GM21529 (cell line): ENCODE measurements around the gene DEPP1.

Experiments used
- ATAC-seq: cut with Tn5 transposase; IDR thresholded peaks from one replicate; pipeline ENCODE4 v1.9.1; 2021; ENCODE audit not compliant: unreplicated experiment

DEPP1 gene

DNA sequence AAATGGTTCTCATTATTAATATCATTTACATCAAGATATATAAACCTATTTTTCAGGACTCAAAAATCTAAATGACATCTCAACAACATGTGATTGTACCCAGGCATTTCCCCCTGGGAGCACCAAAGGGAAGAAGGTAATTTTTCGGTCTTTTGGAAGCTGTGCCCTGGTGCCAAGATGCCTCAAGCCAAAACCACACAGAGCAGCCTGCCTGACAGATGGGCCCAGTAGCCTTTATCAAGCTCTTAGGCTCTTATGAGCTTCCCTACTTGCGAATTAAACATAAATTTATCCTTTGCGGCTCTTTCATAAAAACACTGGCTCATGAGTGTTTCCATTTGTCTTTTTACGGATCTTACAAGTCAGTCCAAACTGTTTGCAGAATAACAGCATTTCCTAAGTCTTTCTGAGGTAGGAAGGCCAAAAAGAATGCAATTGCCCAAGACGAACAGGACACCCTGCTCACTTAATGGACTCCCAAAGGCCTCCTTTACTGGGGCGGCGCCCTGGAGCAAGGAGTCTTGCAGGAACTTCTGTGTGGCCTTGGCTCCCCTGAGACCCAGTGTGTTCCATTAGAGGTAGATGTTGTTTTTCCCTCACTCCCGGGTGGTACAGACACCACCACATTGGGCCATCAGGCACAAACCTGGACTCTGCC lies 23.1 kb downstream of the DEPP1 start:
- ATAC-seq: no peak

DNA sequence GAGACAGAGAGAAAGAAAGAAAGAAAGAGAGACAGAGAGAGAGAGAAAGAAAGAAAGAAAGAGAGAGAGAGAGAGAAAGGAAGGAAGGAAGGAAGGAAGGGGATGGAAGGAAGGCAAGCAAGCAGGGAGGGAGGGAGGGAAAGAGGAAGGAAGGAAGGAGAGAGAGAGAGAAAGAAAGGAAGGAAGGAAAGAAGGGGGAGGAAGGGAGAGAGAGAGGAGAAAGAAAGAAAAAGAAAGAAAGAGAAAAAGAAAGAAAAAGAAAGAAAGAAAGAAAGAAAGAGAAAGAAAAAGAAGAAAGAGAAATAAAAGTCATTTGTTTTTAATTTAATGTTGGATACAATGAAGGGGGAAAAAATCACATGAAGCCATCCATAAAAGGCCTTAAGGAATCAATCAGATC lies 23.6 kb downstream of the DEPP1 start:
- ATAC-seq: no peak

DNA sequence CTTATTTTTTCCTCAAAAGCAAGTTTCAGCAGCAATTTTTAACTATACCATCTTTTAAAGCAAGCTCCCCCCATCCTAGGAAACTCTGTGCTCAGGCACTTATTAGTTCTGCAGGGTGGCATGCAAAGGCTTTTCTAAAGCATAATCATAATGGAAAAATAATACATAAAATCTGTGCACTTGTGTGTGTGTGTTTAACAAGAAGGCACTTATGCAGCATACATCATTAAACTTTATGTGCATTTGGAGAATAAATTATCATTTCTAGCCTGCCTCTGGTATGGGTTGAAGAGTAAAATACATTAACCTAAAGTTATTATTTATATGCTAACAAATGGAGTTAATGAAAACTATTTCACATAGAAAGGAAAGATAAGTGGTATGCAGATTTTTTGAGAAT lies 24.6 kb downstream of the DEPP1 start:
- no peak for ATAC-seq

DNA sequence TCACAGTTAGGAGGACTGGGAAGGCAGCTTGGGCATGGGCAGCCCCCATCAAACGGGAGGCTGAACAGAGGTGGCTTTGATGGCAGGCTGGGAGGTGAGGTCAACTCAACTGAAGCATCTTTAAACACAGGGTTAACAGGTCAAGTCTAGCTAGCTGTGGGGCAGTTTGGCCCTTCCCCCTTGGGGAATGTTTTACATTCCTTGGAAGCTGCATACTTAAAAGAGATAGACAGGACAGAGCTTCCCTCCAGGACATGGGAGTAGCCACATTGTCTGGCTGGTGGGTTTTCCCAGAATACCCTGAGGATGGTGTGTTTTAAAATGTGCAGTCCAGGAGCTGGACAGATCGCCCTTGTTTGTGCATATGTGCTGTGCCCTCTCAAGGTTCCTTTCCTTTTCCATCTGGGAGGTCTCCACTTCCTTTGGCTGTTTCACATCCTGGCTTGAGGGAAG lies 25.8 kb downstream of the DEPP1 start:
- ATAC-seq: no peak

DNA sequence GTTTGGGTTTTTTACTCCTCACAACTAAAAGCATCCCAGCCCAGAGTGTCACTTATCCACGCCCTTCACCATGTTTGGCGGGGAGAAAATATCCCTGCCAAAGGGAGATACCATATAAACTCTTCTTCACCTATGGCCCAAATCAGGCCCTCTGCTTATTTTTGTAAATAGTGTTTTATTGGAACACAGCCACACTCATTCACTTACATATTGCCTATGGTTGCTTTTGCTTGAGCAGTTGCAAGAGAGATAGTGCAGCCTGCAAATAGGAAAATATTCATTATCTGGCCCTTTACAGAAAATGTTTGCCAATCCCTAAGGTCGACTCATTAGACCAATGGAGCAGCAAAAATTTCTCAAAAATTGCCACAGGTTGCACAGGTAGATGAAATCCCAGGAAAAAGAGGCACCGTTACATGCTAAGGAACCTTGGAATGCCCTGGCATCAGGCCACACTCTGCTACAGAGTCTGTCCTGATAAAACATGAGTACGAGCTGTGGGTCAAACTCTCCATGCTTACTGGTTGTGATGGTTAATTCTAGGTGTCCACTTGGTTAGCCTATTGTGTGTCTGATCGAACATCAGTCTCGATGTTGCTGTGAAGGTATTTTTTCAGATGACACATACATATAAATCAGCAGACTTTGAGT lies 26.9 kb downstream of the DEPP1 start:
- ATAC-seq: no peak

DNA sequence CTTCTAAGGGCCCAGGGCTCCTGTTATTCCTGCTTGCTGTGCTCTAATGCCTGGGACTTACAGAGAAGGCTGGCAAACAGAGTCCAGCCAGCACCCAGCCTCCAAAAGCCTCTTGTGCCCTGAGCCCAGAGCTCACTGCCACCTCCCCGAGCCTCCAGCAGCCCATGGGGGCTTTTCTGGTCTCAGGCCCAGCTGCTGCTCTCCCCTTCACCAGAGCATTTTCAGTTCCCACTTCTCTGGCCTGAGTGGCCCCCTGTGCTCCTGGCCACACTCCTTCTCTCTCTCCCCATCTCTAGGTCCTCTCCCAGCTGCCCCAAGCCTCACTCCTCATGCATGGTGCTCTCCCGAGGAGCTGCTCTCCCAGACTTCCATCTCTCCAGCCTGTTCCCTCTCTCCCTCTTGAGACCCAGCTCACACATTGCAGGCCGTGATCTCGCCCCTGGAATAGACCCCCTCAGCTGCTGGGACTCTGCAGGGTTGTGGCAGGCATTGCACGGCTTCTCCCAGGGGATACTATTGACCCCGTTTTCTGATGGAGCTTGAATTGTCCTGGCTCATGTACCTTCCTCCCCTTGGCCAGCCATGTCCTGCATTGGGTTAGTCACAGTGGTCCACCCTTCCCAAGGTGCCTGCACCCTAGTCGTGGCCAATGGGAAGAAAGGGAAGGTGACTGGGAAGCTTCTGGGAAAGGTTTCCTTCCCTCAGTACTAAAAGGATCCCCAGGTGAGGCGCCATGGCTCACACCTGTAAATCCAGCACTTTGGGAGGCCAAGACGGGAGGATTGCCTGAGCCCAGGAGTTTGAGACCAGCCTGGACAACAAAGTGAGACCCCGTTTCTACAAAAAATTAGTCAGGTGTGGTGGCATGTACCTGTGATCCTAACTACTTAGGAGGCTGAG lies 28.0 kb downstream of the DEPP1 start:
- ATAC-seq: peak; percentile 35

DNA sequence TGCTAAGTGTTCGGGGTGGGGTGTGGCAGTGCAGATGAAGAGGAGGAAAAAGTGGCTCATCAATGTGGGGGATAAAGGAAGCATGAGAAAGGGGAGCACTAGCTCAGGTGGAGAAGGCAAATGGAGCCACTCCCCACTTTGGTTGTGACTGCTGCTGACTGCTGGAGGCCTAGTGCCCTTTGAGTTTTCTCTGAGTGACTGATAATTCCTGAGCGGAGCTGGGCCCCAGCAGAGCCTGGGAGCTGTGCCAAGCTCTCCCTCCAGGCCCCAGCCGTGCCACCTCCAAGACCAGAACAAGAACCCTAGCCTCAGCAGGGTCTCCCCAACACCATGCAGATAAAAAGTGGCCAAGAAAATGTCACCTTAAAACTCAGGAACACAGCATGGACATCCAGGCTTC lies 28.7 kb downstream of the DEPP1 start:
- ATAC-seq: no peak

DNA sequence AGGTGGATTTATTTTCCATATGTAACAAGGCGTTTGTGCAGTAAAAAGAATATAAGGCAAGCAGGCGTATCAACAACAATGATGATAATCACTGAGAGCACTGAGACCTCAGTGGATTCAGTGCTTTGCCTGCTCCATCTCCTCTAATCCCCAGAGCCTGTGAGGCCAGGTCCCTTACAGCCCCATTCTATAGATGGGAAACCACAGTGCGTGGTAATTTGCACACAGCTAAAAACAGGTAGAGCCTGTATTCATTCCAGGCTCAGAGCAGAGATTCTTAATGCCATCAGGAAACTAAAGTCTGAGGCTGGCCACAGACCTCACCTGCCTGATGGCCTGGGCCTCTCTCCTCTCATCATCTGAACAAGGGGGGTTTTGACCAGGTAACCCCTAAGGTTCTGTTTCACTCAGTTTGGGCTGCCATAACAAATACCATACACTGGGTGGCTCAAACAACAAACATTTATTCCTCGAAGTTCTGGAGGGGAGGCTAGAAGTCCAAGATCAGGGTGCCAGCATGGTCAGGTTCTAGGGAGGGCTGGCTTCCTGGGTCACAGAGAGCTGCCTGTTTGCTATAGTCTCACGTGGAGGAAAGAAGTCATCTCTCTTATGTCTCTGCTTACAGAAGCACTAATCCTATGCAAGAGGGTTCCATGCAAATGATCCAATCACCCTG lies 29.3 kb downstream of the DEPP1 start:
- ATAC-seq: no peak

DNA sequence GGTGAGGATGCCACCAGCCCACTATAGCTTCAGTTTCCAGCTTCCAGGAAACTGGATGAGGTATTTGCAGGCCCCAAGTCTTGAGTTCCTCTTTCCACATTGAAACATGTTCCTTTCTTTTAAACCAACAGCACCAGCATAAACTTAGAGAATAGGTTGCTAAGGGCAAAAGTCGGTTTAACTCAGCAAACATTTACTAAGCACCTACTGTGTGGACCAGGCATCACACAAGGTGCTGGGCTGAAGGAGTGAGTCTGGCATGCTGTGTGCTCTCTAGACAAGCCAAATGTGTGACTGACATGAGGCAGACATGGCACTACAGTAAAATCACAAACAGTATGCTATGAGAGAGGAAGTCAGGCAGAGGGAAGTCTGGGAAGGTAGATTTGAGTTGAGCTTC lies 30.0 kb downstream of the DEPP1 start:
- no peak for ATAC-seq

DNA sequence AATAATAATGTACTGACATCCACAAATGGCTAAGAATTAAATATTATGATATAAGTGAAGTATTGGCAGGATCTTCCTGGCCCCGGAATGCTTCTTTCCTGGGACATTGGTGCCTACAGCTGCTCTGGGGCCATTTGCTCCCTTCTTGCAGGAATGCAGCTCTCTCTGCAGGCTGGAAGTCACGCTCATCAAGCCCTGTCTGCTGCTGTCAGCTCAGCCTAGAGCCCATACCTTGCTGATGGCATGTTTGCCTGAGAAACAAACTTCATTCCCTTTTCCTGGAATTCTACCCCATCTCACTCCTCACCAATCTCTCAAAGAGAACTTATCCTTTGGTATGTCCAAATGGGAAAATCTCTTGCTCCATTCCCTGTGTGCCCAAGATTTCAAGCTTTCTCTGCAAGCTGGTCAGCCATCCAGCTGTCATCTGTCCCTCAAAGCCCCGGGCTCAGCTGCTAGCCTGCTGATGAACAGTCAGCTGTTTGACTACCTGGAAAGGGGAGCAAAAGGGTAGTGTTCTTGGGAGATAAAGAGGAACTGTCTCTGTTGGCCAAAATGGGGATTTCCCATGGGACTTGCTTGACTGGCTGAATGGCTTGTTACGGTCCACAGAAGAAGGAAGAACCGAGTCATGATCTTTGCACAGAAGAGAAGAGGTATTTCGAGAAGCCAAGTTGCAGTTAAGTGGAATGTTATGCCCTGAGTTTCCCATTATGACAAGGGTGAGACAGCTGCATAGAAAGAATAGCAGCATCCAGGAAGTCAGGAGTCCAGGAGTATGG lies 31.0 kb downstream of the DEPP1 start:
- ATAC-seq: peak; percentile 69

DNA sequence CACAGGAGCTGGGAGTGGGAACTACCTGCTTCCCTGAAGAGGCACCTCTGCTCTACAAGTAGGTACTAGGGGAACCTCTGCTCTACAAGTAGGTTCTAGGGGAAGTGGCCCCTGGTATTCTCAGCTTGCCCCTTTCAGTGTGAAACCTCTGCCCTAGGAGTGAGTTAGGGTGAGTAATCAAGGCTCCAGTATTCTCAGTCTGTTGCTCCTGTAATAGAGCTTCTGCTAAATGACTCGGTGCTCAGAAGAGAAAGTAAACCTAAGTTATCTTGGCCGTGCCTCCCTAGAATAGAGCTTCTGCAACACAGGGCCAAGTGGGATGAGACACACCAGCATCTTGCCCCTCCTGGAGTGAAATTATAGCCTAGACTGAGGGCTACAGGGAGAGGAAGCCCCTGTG lies 32.4 kb downstream of the DEPP1 start:
- no peak for ATAC-seq

DNA sequence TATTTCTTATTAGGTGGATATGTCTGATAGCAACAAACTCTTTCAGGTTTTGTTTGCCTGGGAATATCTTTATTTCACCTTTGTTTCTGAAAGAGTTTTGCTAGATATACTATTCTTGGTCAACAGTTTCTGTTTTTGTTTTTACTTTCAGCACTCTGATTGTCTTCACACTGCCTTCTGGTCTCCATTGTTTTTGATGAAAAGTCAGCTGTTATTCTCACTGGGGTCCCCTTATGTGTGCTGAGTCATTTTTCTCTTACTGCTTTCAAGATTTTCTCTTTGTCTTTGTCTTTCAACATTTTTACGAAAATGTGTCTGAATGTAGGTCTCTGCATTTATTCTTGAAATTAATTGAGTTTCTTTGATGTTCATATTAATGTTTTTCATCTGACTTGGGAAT lies 34.3 kb downstream of the DEPP1 start:
- no peak for ATAC-seq

DNA sequence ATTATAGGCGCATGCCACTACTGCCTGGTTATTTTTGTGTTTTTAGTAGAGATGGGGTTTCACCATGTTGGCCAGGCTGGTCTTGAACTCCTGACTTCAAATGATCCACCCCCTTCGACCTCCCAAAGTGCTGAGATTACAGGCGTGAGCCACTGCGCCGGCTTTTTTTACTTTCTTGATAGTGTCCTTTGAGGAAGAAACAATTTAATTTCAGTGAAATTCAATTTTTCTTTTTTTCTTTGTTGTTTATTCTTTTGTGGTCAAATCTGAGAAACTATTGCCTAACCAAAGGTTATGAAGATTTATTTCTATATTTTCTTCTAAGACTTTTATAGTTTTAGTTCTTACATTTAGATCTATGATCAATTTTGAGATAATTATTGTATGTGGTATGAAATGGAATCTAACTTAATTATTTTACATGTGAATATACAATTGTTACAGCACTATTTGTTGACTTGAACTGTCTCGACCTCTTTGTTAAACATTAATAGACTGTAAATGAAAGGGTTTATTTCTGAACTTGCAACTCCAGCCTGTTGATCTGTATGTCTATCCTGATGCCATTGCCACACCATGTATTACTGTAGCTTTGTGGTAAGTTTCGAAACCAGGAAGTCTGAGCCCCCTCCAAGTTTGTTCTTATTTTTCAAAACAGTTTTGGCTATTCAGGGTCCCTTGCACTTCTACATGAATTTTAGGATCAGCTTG lies 38.8 kb downstream of the DEPP1 start:
- ATAC-seq: no peak

DNA sequence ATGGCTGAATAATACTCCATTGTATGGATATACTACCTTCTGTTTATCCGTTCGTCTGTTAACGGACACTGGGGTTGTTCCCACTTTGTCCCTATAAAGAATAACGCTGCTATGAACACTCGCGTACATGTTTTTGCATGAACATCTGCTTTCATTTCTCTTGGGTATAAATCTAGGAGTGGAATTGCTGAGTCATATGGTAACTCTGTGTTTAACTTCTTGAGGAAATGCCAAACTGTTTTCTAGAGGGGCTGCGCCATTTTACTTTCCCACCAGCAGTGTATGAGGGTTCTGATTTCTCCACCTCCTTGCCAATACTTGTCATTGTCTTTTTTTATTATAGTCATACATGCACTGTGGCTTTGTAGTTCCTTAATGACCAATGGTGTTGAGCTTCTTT lies 39.7 kb downstream of the DEPP1 start:
- ATAC-seq: no peak

DNA sequence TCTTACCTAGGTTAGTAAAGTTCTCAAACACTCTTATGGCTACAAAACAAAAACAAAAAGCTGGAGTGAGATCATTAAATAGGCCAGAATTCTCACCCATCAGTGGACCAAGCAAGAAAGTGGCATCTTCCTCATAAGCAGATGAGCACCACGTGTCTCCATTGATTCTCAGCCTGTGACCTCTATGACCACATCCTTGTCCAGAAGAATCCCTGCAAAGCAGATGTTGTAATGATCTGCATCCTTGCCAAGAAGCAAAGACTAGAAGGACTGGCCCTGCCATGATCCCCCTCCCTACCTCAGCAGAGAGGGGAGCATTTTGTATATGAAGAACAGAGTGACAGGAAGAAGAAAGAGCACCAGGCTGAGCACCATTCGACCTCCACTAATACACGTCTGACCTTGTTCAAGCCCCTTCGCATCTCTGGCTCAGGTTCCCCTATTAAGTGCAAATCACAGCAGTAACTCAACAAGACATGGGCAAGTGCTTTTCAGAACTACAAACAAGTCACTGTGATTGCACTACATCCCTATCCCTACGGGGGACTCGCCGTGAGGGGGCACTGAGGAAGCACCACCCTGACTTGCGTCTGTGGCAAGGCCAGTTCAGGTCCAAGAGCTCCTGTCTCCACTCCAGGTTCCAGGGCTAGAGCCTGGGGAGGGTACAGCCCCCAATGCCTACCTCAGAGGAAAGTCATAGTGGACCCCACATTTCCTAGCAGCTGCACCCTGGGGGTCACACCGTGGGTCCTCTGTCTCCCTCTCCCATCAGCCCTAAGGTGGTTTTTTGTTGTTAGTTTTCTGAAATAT lies 41.2 kb downstream of the DEPP1 start:
- no peak for ATAC-seq

DNA sequence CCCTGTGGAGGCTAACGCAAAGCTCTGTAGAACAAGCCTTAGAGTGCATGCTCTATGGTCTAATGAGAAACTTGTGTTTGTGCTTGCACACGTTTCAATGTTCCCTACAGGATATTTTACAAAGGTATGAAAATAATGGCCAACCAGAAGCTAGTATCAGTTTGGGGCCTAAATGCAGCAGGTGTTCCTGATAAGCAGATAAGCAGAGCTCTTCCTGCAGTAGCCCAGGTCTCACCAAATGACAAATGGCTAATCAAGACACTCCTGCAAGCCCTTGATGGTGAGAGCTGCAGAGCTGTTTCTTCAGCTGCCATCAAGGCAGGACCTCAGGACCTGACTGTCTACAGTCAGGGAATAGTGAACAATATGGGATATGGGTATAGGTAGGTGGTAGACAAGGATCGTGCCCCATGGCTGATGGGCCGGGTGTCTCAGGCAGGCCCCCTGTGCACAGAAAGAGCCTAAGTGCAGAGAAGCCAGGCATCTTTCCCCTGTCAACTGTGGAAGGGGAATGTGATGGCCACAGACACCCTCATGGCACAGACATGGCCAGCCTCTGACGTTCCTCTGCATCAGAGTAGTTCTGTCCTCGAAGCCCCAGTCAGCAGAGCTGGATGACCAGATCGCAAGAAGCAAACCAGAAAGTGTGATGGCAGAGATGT lies 42.2 kb downstream of the DEPP1 start:
- no peak for ATAC-seq

DNA sequence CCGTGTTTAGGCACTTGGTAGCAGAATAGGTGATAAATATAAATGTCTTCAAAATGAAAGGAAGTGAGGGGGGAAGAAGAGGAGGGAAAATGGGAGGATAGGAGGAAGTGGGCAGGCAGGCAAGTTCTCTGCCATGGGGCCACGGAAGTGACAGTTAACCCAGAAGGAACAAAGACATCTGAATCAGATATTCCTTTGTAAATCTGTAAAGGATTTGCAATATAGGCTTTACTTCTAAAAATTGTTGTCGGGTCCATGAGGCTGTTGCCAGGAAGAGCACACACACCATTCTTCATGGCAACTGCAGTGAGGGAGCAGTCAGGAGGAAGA lies 42.7 kb downstream of the DEPP1 start:
- no peak for ATAC-seq

DNA sequence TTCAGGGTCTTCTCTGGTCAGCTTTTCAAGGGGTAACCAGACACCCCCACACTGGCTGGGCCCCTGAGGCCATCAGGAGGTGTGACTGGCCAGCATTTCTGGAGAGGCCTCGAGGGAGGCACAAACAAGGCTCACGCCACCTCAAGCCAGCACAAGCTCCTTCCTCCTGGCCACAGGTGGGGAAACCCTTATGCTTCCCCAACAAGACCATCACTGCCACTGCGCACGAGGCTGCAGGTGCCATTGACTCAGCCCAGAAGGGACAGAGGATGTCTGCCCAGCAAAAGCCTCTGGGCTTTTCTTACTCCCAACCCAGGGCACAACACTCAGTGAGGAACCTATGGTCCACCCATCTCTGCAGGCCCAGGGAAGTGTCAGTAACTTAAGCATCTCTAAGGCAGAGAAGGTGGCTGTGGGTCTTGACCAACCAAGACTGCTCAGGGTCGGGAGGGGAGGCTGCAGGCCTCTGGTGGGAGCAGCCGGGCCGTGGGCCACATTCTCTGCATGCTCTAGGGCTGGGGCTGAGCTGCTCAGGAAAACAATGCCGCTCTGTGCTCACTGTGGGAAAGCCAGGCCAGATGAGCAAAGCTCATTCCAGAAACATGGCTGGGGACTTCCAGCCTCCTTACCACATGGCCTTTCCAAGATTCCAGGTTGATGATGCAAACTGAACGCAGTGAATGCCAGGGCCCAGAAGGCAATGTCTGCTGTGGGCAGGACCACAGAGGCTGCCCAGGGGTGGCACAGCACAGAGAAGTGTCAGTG lies 43.2 kb downstream of the DEPP1 start:
- no peak for ATAC-seq
